ENCODE measurements around the gene IZUMO1. TPM values are rescaled to one million over a fixed set of nuclear protein-coding genes. Genes with fewer than 3 reads are reported as not detected.
A peak's percentile ranks its signal among the peaks of the same experiment; 100 is the strongest.

The IZUMO1 gene
- total and polyA plus RNA-seq, 9 of the 15 experiments (the other 6 are each of a cell fraction or from before 2014, with no cell fraction given) = 0.14 to 2.1 (median 0.73) TPM

- TF ChIP-seq CTCF (IDR thresholded peaks at IDR 0.05 in 2 of 3, conservative IDR thresholded peaks at IDR 0.05 in 1 of 3; ENCODE audit: insufficient read depth in 2 of 3, low read depth in 1 of 3, low read length in 3 of 3) (peak; percentile 91 to 95 (median 94)), RBM25 (IDR thresholded peaks at IDR 0.05; ENCODE audit: low read depth, low read length, severe bottlenecking) (no peak), FOXP1 (CRISPR knock-in tag; IDR thresholded peaks at IDR 0.05) (peak; percentile 77), ZNF445 (CRISPR knock-in tag; IDR thresholded peaks at IDR 0.05; ENCODE audit: low read depth) (no peak), ZNF232 (CRISPR knock-in tag; IDR thresholded peaks at IDR 0.05) (no peak), ETV1 (tag; conservative IDR thresholded peaks at IDR 0.05; ENCODE audit: low read depth) (no peak), ZNF551 (CRISPR knock-in tag; IDR thresholded peaks at IDR 0.05) (no peak), ZNF41 (CRISPR knock-in tag; conservative IDR thresholded peaks at IDR 0.05) (no peak), KAT7 (CRISPR knock-in tag; IDR thresholded peaks at IDR 0.05; ENCODE audit: borderline replicate concordance) (peak; percentile 75; the same call in 1 of the 2 replicates), ZBTB43 (CRISPR knock-in tag; IDR thresholded peaks at IDR 0.05) (0 out of 2 replicates have a peak, but pooled peaks have one; percentile 53), BRD9 (IDR thresholded peaks at IDR 0.05; ENCODE audit: low read depth, partially characterized antibody) (no peak), KLF6 (CRISPR knock-in tag; IDR thresholded peaks at IDR 0.05; ENCODE audit: borderline replicate concordance) (no peak; the same call in 1 of the 2 replicates), PREB (CRISPR knock-in tag; IDR thresholded peaks at IDR 0.05) (no peak), MLLT1 (IDR thresholded peaks at IDR 0.05) (0 out of 4 replicates have a peak, but pooled peaks of 1 of the 2 experiments have one; percentile 59), ZBTB11 (CRISPR knock-in tag; IDR thresholded peaks at IDR 0.05) (peak in 1 of 3 experiments; percentile 92; a peak in 2 of 6 replicates), NCOA4 (IDR thresholded peaks at IDR 0.05; ENCODE audit: partially characterized antibody) (no peak)
Observed at GRCh38 chr19:48795055-48795684, 48.5 kb upstream of the IZUMO1 start (continued).
